Lower lobe of right lung (tissue), 2 donors: Measurements from ENCODE around the gene PCDHB16. TPM values are rescaled to one million over a fixed set of nuclear protein-coding genes. Genes with fewer than 3 reads are reported as not detected.
"Not testable (repeated sequence)": the region's sequence is repeated elsewhere in the genome, so short reads cannot be mapped to it uniquely, and the experiment has no call there.

Experiments
- ATAC-seq, 2 donors: fragments of 200-7000 bp; cut with Tn5 transposase; one replicate each; pipeline ENCODE4 v1.9.1; 2020 to 2022; ENCODE audit warnings: mild to moderate bottlenecking in 2 of 2, moderate library complexity in 2 of 2
- DNase-seq: peaks from one replicate; pipeline ENCODE4 v3.0.0-alpha.2; 2020
- H3K27ac ChIP-seq: fragments of 200-600 bp; one replicate; pipeline ENCODE4 v1.8.0; 2022
- H3K27me3 ChIP-seq: fragments of 200-600 bp; one replicate; pipeline ENCODE4 v1.8.0; 2022; ENCODE audit warnings: low read depth
- H3K36me3 ChIP-seq: fragments of 200-600 bp; one replicate; pipeline ENCODE4 v1.8.0; 2022; ENCODE audit warnings: mild to moderate bottlenecking
- H3K4me1 ChIP-seq: fragments of 200-600 bp; one replicate; pipeline ENCODE4 v1.8.0; 2022
- H3K4me3 ChIP-seq: fragments of 200-600 bp; one replicate; pipeline ENCODE4 v1.8.0; 2022; ENCODE audit warnings: mild to moderate bottlenecking
- H3K9me3 ChIP-seq: fragments of 200-600 bp; one replicate; pipeline ENCODE4 v1.8.0; 2022
- intact Hi-C: fragments of 100-400 bp; cut with DNase I; formaldehyde crosslinking; loops from one replicate; pipeline ENCODE4 v1.11.0; 2022
- long read RNA-seq: library from polyadenylated mRNA; unstranded; transcript quantifications from one replicate; pipeline ENCODE4 v2.0.0, GENCODE V29; 2021
- total RNA-seq: library from RNA; stranded (reverse); fragmentation: NEBNext Ultra II Directional; extraction: Animal tissue kit (Norgen Biotek cat#: 25700); gene quantifications from one replicate; pipeline ENCODE4 v1.2.1, GENCODE V29; 2021
- TF ChIP-seq, protein P1 (sequence below): fragments of 200-600 bp; IDR thresholded peaks from one replicate; pipeline ENCODE4 v1.8.0; 2022; ENCODE audit warnings: antibody characterized with exemption, mild to moderate bottlenecking
- donor health status: DM: no; HTN: yes; CAD: no; lungs with severe emphysema.

The PCDHB16 gene
- total RNA-seq = 2.6 TPM
- long read RNA-seq, full-length matches to known transcripts = 3 of 3 reads
- long read RNA-seq, partial matches to known transcripts = 0 of 3 reads
- long read RNA-seq, other reads (novel, unspliced or antisense) = 0 of 3 reads

DNA sequence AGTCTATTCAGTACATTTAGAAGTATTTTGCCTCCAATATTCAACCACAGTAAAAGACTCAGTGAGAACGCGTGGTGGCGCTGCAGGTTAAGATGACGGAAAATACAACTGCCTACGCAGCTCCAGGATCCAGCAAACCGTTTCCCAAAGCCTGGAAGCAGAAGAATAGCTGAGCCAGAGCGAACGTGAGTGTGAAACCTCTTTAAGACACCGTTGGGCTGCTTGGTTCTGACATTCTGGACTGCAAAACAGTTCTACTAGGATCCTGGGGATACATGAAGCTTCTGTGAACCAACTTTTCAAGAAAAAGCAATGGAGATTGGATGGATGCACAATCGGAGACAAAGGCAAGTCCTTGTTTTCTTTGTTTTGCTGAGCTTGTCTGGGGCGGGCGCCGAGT is at the start of gene PCDHB16:
PCDHB16 (plus strand) TSS at position 140 of the 400 bp plus-strand sequence; CDS start at position 313, 173 bp downstream.
- intact Hi-C loops = no loop called here
- H3K27ac ChIP-seq = peak within 1 kb of the TSS; percentile 21
- H3K36me3 ChIP-seq = no peaks in the 10 kb centered on the region
- ATAC-seq (peak in 1 of 2 donors; percentile 41), DNase-seq (no peak)
- no peaks in the 10 kb centered on the region for H3K4me1 ChIP-seq
- peak within 1 kb of the TSS; percentile 32 for H3K4me3 ChIP-seq
- H3K27me3 ChIP-seq = peaks cover 11% of the 10 kb centered on the region
- TF ChIP-seq, protein P1, sequence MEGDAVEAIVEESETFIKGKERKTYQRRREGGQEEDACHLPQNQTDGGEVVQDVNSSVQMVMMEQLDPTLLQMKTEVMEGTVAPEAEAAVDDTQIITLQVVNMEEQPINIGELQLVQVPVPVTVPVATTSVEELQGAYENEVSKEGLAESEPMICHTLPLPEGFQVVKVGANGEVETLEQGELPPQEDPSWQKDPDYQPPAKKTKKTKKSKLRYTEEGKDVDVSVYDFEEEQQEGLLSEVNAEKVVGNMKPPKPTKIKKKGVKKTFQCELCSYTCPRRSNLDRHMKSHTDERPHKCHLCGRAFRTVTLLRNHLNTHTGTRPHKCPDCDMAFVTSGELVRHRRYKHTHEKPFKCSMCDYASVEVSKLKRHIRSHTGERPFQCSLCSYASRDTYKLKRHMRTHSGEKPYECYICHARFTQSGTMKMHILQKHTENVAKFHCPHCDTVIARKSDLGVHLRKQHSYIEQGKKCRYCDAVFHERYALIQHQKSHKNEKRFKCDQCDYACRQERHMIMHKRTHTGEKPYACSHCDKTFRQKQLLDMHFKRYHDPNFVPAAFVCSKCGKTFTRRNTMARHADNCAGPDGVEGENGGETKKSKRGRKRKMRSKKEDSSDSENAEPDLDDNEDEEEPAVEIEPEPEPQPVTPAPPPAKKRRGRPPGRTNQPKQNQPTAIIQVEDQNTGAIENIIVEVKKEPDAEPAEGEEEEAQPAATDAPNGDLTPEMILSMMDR = peak; percentile 28
- H3K9me3 ChIP-seq = peaks cover 31% of the 10 kb centered on the region

DNA sequence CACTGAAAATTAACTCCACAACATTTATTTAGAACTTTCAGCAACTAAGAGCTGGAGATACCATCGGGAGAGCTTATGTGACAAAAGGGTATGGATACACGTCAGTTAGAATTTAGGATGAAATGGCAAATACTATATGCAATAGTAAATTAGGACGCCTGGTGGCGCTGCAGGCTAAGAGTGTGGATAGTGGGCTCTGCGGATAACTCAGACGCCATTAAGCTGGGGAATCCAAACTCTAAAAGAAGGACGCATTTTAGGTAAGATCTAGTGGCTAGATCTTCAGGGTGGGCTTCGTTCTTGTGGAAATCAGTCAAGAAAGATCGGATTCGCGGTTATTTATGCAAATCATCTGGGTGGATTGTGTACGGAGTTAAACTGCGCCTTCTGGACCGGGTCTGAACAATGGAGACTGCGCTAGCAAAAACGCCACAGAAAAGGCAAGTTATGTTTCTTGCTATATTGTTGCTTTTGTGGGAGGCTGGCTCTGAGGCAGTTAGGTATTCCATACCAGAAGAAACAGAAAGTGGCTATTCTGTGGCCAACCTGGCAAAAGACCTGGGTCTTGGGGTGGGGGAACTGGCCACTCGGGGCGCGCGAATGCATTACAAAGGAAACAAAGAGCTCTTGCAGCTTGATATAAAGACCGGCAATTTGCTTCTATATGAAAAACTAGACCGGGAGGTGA is 47.0 kb upstream of the PCDHB16 start, which contains the start of gene PCDHB5:
PCDHB5 (plus strand) TSS at position 177 of the 688 bp plus-strand sequence; CDS start at position 406, 229 bp downstream.
- peak in 1 of 2 donors; percentile 68 for ATAC-seq
- Histone ChIP-seq H3K9me3 (peaks cover 21% of the 10 kb centered on the region), H3K36me3 (no peaks in the 10 kb centered on the region), H3K4me1 (no peaks in the 10 kb centered on the region), H3K27ac (no peak within 1 kb of the TSS), H3K4me3 (peak within 1 kb of the TSS; percentile 31), H3K27me3 (no peaks in the 10 kb centered on the region)
- DNase-seq = no peak
- TF ChIP-seq, protein P1 = peak; percentile 32
- intact Hi-C loops = no loop called here

DNA sequence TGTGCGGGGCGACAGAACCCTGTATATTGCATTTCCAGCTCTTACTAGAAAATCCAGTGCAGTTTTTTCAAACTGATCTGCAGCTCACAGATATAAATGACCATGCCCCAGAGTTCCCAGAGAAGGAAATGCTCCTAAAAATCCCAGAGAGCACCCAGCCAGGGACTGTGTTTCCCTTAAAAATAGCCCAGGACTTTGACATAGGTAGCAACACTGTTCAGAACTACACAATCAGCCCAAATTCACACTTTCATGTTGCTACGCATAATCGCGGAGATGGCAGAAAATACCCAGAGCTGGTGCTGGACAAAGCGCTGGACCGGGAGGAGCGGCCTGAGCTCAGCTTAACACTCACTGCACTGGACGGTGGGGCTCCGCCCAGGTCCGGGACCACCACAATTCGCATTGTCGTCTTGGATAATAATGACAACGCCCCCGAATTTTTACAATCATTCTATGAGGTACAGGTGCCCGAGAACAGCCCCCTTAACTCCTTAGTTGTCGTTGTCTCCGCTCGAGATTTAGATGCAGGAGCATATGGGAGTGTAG is 46.4 kb upstream of the PCDHB16 start:
- no peak overlapping the region for H3K27ac ChIP-seq
- H3K9me3 ChIP-seq = peaks cover 21% of the 10 kb centered on the region

DNA sequence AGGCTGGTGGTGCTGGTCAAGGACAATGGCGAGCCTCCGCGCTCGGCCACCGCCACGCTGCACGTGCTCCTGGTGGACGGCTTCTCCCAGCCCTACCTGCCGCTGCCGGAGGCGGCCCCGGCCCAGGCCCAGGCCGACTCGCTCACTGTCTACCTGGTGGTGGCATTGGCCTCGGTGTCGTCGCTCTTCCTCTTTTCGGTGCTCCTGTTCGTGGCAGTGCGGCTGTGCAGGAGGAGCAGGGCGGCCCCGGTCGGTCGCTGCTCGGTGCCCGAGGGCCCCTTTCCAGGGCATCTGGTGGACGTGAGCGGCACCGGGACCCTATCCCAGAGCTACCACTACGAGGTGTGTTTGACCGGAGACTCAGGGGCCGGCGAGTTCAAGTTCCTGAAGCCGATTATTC is 44.8 kb upstream of the PCDHB16 start:
- H3K4me3 ChIP-seq, H3K36me3 ChIP-seq, H3K4me1 ChIP-seq, intact Hi-C loops, H3K27me3 ChIP-seq, DNase-seq, H3K27ac ChIP-seq, ATAC-seq: not testable (repeated sequence)
- peaks cover 21% of the 10 kb centered on the region for H3K9me3 ChIP-seq

More for the DNA sequence above, 46.4 kb upstream of the PCDHB16 start:
- TF ChIP-seq, protein P1 = no peak
- ATAC-seq = no peak
- no peak for DNase-seq
- Histone ChIP-seq H3K27me3 (no peaks in the 10 kb centered on the region), H3K4me1 (no peaks in the 10 kb centered on the region), H3K4me3 (peak overlapping the region; percentile 31), H3K36me3 (no peaks in the 10 kb centered on the region)
- intact Hi-C loops = no loop called here

DNA sequence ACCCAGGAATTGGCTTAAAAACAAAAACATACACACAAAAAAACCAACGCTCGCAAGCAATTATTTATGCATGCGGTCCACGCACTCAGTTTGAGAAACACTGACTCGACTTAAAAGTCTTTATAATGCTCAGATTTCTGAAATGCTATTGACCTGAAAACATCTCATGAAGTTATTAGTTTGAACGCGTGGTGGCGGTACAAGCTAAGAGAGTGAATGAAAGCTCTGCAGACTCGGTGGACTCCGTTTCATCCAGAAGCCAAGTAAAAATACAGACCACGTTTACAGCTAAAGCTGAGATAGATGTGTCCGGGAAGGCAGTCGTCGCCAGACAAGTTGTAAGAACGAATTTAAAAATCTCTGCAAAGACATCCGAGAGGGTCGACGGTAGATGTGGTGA is 32.4 kb upstream of the PCDHB16 start, which contains the start of gene PCDHB6:
PCDHB6 (plus strand) TSS at position 246 of the 400 bp plus-strand sequence. CDS start 201 bp downstream, outside the sequence.
- no peak for ATAC-seq
- Histone ChIP-seq H3K27ac (no peak within 1 kb of the TSS), H3K27me3 (no peaks in the 10 kb centered on the region), H3K9me3 (peaks cover 9% of the 10 kb centered on the region), H3K4me1 (no peaks in the 10 kb centered on the region), H3K36me3 (no peaks in the 10 kb centered on the region), H3K4me3 (peak within 1 kb of the TSS; percentile 15)
- intact Hi-C loops = no loop called here
- TF ChIP-seq, protein P1 = peak; percentile 11
- no peak for DNase-seq
